Panc1 (cell line): ENCODE results near the gene ADGRB3. TPM values are rescaled to one million over a fixed set of nuclear protein-coding genes. Genes with fewer than 3 reads are reported as not detected.

Experiments
- ATAC-seq: fragments of 200-7000 bp; cut with Tn5 transposase; 2 replicates; pipeline ENCODE4 v1.9.1; 2020; ENCODE audit warnings: mild to moderate bottlenecking, moderate library complexity
- BruUV-seq: library from RNA; stranded (reverse); fragments of 400-500 nt; replicated peaks from 2 replicates; lab custom pipeline; 2021; lab: Mats Ljungman, UMichigan
- CTCF ChIA-PET: fragments of 300-600 bp; sonication (Branson Sonifier 250); formaldehyde crosslinking; loops from one replicate; lab custom pipeline; 2022; ENCODE audit warnings: antibody characterized with exemption; lab: Charles Lee
- POLR2A ChIA-PET: fragments of 300-600 bp; sonication (Branson Sonifier 250); formaldehyde crosslinking; loops from one replicate; lab custom pipeline; 2022; ENCODE audit warnings: antibody characterized with exemption; lab: Charles Lee
- DNase-seq: peaks from one replicate; pipeline ENCODE4 v3.0.0-alpha.2; 2010; ENCODE audit warnings: low read depth, low spot score
- H3K27ac ChIP-seq: 2 replicates; pipeline ENCODE4 v1.5.1; 2011; ENCODE audit warnings: mild to moderate bottlenecking, low read length, inconsistent platforms
- H3K27me3 ChIP-seq: fragments of 200-500 bp; sonication (Bioruptor generic); 2 replicates; pipeline ENCODE4 v1.6.0; 2014; ENCODE audit warnings: low read length, inconsistent platforms; ENCODE audit not compliant: control insufficient read depth, insufficient read depth
- H3K36me3 ChIP-seq: fragments of 200-500 bp; sonication (Bioruptor generic); 2 replicates; pipeline ENCODE4 v1.5.1; 2014; ENCODE audit warnings: inconsistent platforms, mild to moderate bottlenecking, low read length, moderate library complexity; ENCODE audit not compliant: control insufficient read depth, insufficient read depth
- H3K4me1 ChIP-seq: 2 replicates; pipeline ENCODE4 v1.5.1; 2011; ENCODE audit warnings: inconsistent platforms, mild to moderate bottlenecking, low read length, moderate library complexity; ENCODE audit not compliant: control insufficient read depth, insufficient read depth
- H3K4me3 ChIP-seq, 2 experiments: 2 replicates each; pipeline ENCODE4 v1.5.1; 2011 to 2012; ENCODE audit warnings: low read depth in 2 of 2, low read length in 2 of 2, mild to moderate bottlenecking in 2 of 2, inconsistent platforms in 1 of 2, moderate library complexity in 1 of 2
- H3K9me3 ChIP-seq: fragments of 200-500 bp; sonication (Bioruptor generic); 2 replicates; pipeline ENCODE4 v1.5.1; 2014; ENCODE audit warnings: low read depth, mild to moderate bottlenecking, inconsistent platforms, low read length, moderate library complexity; ENCODE audit not compliant: control insufficient read depth, insufficient read depth
- CTCF ChIP-seq: fragments of 450-650 bp; IDR thresholded peaks from 2 replicates; pipeline ENCODE4 v1.5.1; 2017; ENCODE audit warnings: mild to moderate bottlenecking
- POLR2AphosphoS5 ChIP-seq: IDR thresholded peaks from 2 replicates; pipeline ENCODE4 v1.6.1; 2012; ENCODE audit warnings: mild to moderate bottlenecking, low read depth, low read length, moderate library complexity
- SIN3A ChIP-seq: IDR thresholded peaks from 2 replicates; pipeline ENCODE4 v1.6.1; 2012; ENCODE audit warnings: low read depth, mild to moderate bottlenecking, low read length, moderate library complexity, borderline replicate concordance; ENCODE audit not compliant: insufficient read depth
- TCF7L2 ChIP-seq: IDR thresholded peaks from 2 replicates; pipeline ENCODE4 v1.6.1; 2011; ENCODE audit warnings: mild to moderate bottlenecking, low read depth, low read length, inconsistent platforms
- in situ Hi-C: cut with HindIII; loops from 2 replicates; pipeline ENCODE4 v1.10.0; 2016; ENCODE audit warnings: low sequenced_read_pairs, low pct_unique_long_range_greater_than_20kb
- intact Hi-C: fragments of 100-400 bp; cut with micrococcal nuclease; formaldehyde crosslinking; loops from one replicate; pipeline ENCODE4 v1.10.0; 2022; ENCODE audit not compliant: unreplicated experiment
- total RNA-seq: library from RNA; stranded (reverse); gene quantifications from one replicate; pipeline ENCODE4 v1.2.1, GENCODE V29; 2021; ENCODE audit not compliant: unreplicated experiment
- TF ChIP-seq, protein P1 (sequence below), 2 experiments: IDR thresholded peaks; 2 replicates each; pipeline ENCODE4 v1.6.1; 2011 to 2012; ENCODE audit warnings: low read depth in 2 of 2, control low read depth in 1 of 2, low read length in 1 of 2, mild to moderate bottlenecking in 1 of 2, moderate library complexity in 1 of 2; ENCODE audit not compliant: insufficient read depth in 1 of 2

Gene ADGRB3
- total RNA-seq, 1 experiment from 2014 or later = 0.10 TPM

- Histone ChIP-seq H3K4me3 (no peak overlapping the region), H3K36me3 (no peaks in the 10 kb centered on the region), H3K9me3 (no peaks in the 10 kb centered on the region), H3K4me1 (no peaks in the 10 kb centered on the region), H3K27me3 (no peaks in the 10 kb centered on the region), H3K27ac (no peak overlapping the region)
- DNase-seq (no peak), ATAC-seq (no peak)
- intact Hi-C loops = no loop called here
- ChIA-PET CTCF (no interaction called here), POLR2A (no interaction called here)
- no peak for TF ChIP-seq CTCF
- TF ChIP-seq POLR2AphosphoS5 = no peak
- no peak for TF ChIP-seq TCF7L2
- TF ChIP-seq, protein P1, sequence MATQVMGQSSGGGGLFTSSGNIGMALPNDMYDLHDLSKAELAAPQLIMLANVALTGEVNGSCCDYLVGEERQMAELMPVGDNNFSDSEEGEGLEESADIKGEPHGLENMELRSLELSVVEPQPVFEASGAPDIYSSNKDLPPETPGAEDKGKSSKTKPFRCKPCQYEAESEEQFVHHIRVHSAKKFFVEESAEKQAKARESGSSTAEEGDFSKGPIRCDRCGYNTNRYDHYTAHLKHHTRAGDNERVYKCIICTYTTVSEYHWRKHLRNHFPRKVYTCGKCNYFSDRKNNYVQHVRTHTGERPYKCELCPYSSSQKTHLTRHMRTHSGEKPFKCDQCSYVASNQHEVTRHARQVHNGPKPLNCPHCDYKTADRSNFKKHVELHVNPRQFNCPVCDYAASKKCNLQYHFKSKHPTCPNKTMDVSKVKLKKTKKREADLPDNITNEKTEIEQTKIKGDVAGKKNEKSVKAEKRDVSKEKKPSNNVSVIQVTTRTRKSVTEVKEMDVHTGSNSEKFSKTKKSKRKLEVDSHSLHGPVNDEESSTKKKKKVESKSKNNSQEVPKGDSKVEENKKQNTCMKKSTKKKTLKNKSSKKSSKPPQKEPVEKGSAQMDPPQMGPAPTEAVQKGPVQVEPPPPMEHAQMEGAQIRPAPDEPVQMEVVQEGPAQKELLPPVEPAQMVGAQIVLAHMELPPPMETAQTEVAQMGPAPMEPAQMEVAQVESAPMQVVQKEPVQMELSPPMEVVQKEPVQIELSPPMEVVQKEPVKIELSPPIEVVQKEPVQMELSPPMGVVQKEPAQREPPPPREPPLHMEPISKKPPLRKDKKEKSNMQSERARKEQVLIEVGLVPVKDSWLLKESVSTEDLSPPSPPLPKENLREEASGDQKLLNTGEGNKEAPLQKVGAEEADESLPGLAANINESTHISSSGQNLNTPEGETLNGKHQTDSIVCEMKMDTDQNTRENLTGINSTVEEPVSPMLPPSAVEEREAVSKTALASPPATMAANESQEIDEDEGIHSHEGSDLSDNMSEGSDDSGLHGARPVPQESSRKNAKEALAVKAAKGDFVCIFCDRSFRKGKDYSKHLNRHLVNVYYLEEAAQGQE (IDR thresholded peaks at IDR 0.05; ENCODE audit: insufficient read depth in 1 of 2, low read depth in 2 of 2, low read length in 1 of 2) = no peak
- TF ChIP-seq SIN3A = no peak
- in situ Hi-C loops = no loop called here
- BruUV-seq = no TSS peak
Measured at GRCh38 chr6:68651011-68651985, 16.2 kb downstream of the ADGRB3 start.

GRCh38 chr6:68652117-68652536 lies 17.0 kb downstream of the ADGRB3 start:
- in situ Hi-C loops = no loop called here
- H3K27ac ChIP-seq = no peak overlapping the region
- DNase-seq (no peak), ATAC-seq (no peak)
- POLR2A ChIA-PET = no interaction called here
- H3K36me3 ChIP-seq = no peaks in the 10 kb centered on the region
- BruUV-seq = no TSS peak
- no peaks in the 10 kb centered on the region for H3K4me1 ChIP-seq
- CTCF ChIA-PET = no interaction called here
- H3K27me3 ChIP-seq = no peaks in the 10 kb centered on the region
- H3K4me3 ChIP-seq = no peak overlapping the region
- H3K9me3 ChIP-seq = no peaks in the 10 kb centered on the region
- peak; percentile 20; the same call in 1 of the 2 replicates for TF ChIP-seq CTCF
- no peak for TF ChIP-seq SIN3A
- TF ChIP-seq POLR2AphosphoS5 = no peak
- intact Hi-C loops = no loop called here
